ENCODE measurements around the gene PDGFB. TPM values are rescaled to one million over a fixed set of nuclear protein-coding genes. Genes with fewer than 3 reads are reported as not detected.
A peak's percentile ranks its signal among the peaks of the same experiment; 100 is the strongest.

PDGFB gene
- total and polyA plus RNA-seq, 2 experiments from 2014 or later = 2.2 to 8.0 TPM

DNA sequence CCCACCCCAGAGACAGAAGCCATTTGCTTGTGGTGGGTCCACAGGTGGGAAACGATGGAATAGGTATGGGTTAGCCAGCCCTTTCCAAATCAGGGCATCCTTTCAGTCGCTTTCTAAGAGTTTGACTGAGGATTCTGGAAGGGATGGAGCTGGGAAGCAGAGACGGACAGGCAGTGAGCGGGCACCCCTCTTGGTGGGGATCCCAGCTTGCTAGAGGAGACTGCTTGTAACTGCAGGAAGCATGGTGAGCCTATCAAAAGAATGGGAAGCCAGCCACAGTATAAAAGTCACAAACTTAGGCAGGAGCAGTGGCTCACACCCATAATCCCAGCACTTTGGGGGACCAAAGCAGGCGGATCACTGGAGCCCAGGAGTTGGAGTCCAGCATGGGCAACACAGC lies 6.1 kb upstream of the PDGFB start:
- H3F3A ChIP-seq (replicated peaks; ENCODE audit: low read depth) = 0 out of 2 replicates have a peak, but pooled peaks cover 5% of the 10 kb centered on the region
- no peaks in the 10 kb centered on the region for H4K20me1 ChIP-seq (replicated peaks; ENCODE audit: insufficient read depth)
- no peaks in the 10 kb centered on the region for H3K79me2 ChIP-seq (replicated peaks; ENCODE audit: insufficient read depth)
- Mint-ChIP-seq H3K27me3 (ENCODE audit: insufficient read depth, low read depth, poor library complexity) (peaks cover 40% of the 10 kb centered on the region), H3K9me3 (no peaks in the 10 kb centered on the region), H3K27ac (no peak overlapping the region), H3K36me3 (ENCODE audit: low read depth) (no peaks in the 10 kb centered on the region), H3K4me3 (no peak overlapping the region), H3K4me1 (peaks cover 43% of the 10 kb centered on the region)
- peak overlapping the region; percentile 10; the same call in 1 of the 2 replicates for H3K4me2 ChIP-seq
- H3K4me3 ChIP-seq = no peak overlapping the region
- no peak overlapping the region for H3K27ac ChIP-seq (ENCODE audit: low read depth)
- no peaks in the 10 kb centered on the region for H3K36me3 ChIP-seq (ENCODE audit: insufficient read depth)
- ATAC-seq (peak; percentile 22), DNase-seq (ENCODE audit: low spot score) (peak; percentile 68)
- H3K9me2 ChIP-seq (ENCODE audit: insufficient read depth) = no peaks in the 10 kb centered on the region
- peaks cover 33% of the 10 kb centered on the region for H3K4me1 ChIP-seq (ENCODE audit: insufficient read depth)
- H3K27me3 ChIP-seq (ENCODE audit: insufficient read depth) = peaks cover 32% of the 10 kb centered on the region
- TF ChIP-seq REST (IDR thresholded peaks at IDR 0.05; ENCODE audit: unreplicated experiment) = no peak
- no peak for TF ChIP-seq CREB1 (CRISPR knock-in tag; IDR thresholded peaks at IDR 0.05; ENCODE audit: low read depth)
- no peak for TF ChIP-seq STAT1 (IDR thresholded peaks at IDR 0.05; ENCODE audit: unreplicated experiment)
- no peak for TF ChIP-seq ZNF462 (CRISPR knock-in tag; IDR thresholded peaks at IDR 0.05)
- TF ChIP-seq NANOG (IDR thresholded peaks at IDR 0.05; ENCODE audit: borderline replicate concordance) = no peak
- no peak for TF ChIP-seq POLR2AphosphoS5 (IDR thresholded peaks at IDR 0.05; ENCODE audit: low read depth)
- TF ChIP-seq, protein P1, sequence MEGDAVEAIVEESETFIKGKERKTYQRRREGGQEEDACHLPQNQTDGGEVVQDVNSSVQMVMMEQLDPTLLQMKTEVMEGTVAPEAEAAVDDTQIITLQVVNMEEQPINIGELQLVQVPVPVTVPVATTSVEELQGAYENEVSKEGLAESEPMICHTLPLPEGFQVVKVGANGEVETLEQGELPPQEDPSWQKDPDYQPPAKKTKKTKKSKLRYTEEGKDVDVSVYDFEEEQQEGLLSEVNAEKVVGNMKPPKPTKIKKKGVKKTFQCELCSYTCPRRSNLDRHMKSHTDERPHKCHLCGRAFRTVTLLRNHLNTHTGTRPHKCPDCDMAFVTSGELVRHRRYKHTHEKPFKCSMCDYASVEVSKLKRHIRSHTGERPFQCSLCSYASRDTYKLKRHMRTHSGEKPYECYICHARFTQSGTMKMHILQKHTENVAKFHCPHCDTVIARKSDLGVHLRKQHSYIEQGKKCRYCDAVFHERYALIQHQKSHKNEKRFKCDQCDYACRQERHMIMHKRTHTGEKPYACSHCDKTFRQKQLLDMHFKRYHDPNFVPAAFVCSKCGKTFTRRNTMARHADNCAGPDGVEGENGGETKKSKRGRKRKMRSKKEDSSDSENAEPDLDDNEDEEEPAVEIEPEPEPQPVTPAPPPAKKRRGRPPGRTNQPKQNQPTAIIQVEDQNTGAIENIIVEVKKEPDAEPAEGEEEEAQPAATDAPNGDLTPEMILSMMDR (conservative IDR thresholded peaks at IDR 0.05; ENCODE audit: low read depth in 2 of 2) = no peak
- no peak for TF ChIP-seq JUNB (IDR thresholded peaks at IDR 0.05; ENCODE audit: unreplicated experiment)
- TF ChIP-seq ZNF331 (CRISPR knock-in tag; IDR thresholded peaks at IDR 0.05; ENCODE audit: low read depth) = no peak
- TF ChIP-seq EZH2 (IDR thresholded peaks at IDR 0.05; ENCODE audit: low read depth, unreplicated experiment) = no peak
- TF ChIP-seq EZH2phosphoT487 (IDR thresholded peaks at IDR 0.05; ENCODE audit: unreplicated experiment) = no peak
- TF ChIP-seq ZNF114 (CRISPR knock-in tag; IDR thresholded peaks at IDR 0.05) = no peak
- TF ChIP-seq, protein P2, sequence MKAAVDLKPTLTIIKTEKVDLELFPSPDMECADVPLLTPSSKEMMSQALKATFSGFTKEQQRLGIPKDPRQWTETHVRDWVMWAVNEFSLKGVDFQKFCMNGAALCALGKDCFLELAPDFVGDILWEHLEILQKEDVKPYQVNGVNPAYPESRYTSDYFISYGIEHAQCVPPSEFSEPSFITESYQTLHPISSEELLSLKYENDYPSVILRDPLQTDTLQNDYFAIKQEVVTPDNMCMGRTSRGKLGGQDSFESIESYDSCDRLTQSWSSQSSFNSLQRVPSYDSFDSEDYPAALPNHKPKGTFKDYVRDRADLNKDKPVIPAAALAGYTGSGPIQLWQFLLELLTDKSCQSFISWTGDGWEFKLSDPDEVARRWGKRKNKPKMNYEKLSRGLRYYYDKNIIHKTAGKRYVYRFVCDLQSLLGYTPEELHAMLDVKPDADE (IDR thresholded peaks at IDR 0.05) = no peak
- H2AFZ ChIP-seq = no peak overlapping the region

Data from GM23338 (cell line).